Spleen (tissue), 7 donors: ENCODE measurements around the gene IFITM10.

ENCODE experiments used
- CTCF ChIP-seq, 11 experiments: fragments of 200-600 bp in 7 of 11; fragments of 450-650 bp in 4 of 11; sonication (generic) in 4 of 11; IDR thresholded peaks in 8 of 11; conservative IDR thresholded peaks in 3 of 11; 1 replicate in 7 of 11; 2 replicates in 4 of 11; pipeline versions ENCODE4 v1.4.0 to v1.8.0; 2016 to 2021; ENCODE audit warnings: antibody characterized with exemption in 11 of 11, inconsistent platforms in 4 of 11, mild to moderate bottlenecking in 1 of 11
- POLR2A ChIP-seq, 3 donors: fragments of 450-650 bp; IDR thresholded peaks; one replicate each; pipeline ENCODE4 v1.5.1; 2017; ENCODE audit warnings: antibody characterized with exemption in 3 of 3, mild to moderate bottlenecking in 1 of 3
- donor health status: DM: no; HTN: no; CAD: no; lungs with moderate emphysema.
- donor health status: DM: no; HTN: no; CAD: no.
- donor health status: DM: no; HTN: no; CAD: no.

- TF ChIP-seq CTCF (IDR thresholded peaks at IDR 0.05 in 8 of 11, conservative IDR thresholded peaks at IDR 0.05 in 3 of 11) (no peak), POLR2A (IDR thresholded peaks at IDR 0.05) (no peak)
Observed at GRCh38 chr11:1761857-1762536, 11.6 kb upstream of the IFITM10 start.
